Middle frontal gyrus (tissue), 1 donor: ENCODE data around the gene TFE3.

Source experiments
- DNase-seq: peaks from one replicate; pipeline ENCODE4 v3.0.0-alpha.2; 2015; ENCODE audit warnings: low spot score; ENCODE audit errors: extremely low spot score

TFE3 gene

GRCh38 chrX:49060914-49061313 is 17.8 kb upstream of the TFE3 start:
- DNase-seq: no peak

GRCh38 chrX:49059681-49060085 is 16.5 kb upstream of the TFE3 start:
- no peak for DNase-seq

GRCh38 chrX:49059201-49059600 is 16.0 kb upstream of the TFE3 start:
- no peak for DNase-seq

GRCh38 chrX:49058794-49059193 is 15.6 kb upstream of the TFE3 start, which contains the start of gene CCDC120:
TSS of gene CCDC120 (plus strand) at chrX:49058999. CDS start at chrX:49062042, 3,043 bp downstream.
- DNase-seq: no peak

GRCh38 chrX:49054073-49054762 is 11.1 kb upstream of the TFE3 start:
- DNase-seq: no peak

GRCh38 chrX:49053223-49054072 is 10.3 kb upstream of the TFE3 start:
- no peak for DNase-seq

GRCh38 chrX:49043987-49044281 is 777 bp upstream of the TFE3 start:
- no peak for DNase-seq

GRCh38 chrX:49042581-49043219 is 457 bp downstream of the TFE3 start:
- DNase-seq: no peak

GRCh38 chrX:49041744-49042580 is 1.2 kb downstream of the TFE3 start:
- no peak for DNase-seq

GRCh38 chrX:49040376-49040955 is 2.7 kb downstream of the TFE3 start:
- DNase-seq: no peak

- no peak for DNase-seq
Observed at GRCh38 chrX:49039598-49040375, 3.4 kb downstream of the TFE3 start.

GRCh38 chrX:49037883-49038475 is 5.2 kb downstream of the TFE3 start:
- no peak for DNase-seq

- no peak for DNase-seq
Observed at GRCh38 chrX:49030283-49030682, 12.9 kb downstream of the TFE3 start.

- no peak for DNase-seq
Observed at GRCh38 chrX:49029876-49030275, 13.3 kb downstream of the TFE3 start.

GRCh38 chrX:49019599-49020249 is 23.4 kb downstream of the TFE3 start:
- no peak for DNase-seq

GRCh38 chrX:49019050-49019449 is 24.1 kb downstream of the TFE3 start:
- no peak for DNase-seq

GRCh38 chrX:49003696-49004095 is 39.5 kb downstream of the TFE3 start:
- DNase-seq: no peak

GRCh38 chrX:49002091-49002935 is 40.8 kb downstream of the TFE3 start, which contains the start of gene GRIPAP1:
TSS of gene GRIPAP1 (minus strand) at chrX:49002264. CDS start at chrX:49002229, 35 bp downstream.
- peak; percentile 41 for DNase-seq
